Mucosa of stomach (tissue), 1 donor: ENCODE measurements around the gene NR2E1.

Source experiments
- H3K27me3 ChIP-seq: one replicate; pipeline ENCODE4 v1.7.0; 2013; ENCODE audit warnings: mild to moderate bottlenecking, low read length; ENCODE audit not compliant: control insufficient read depth, insufficient read depth
- H3K36me3 ChIP-seq: one replicate; pipeline ENCODE4 v1.7.0; 2013; ENCODE audit warnings: low read length; ENCODE audit not compliant: control insufficient read depth, insufficient read depth
- H3K4me1 ChIP-seq: one replicate; pipeline ENCODE4 v1.7.0; 2013; ENCODE audit warnings: mild to moderate bottlenecking, low read length; ENCODE audit not compliant: control insufficient read depth, insufficient read depth
- H3K4me3 ChIP-seq: one replicate; pipeline ENCODE4 v1.7.0; 2013; ENCODE audit warnings: low read length
- H3K9ac ChIP-seq: one replicate; pipeline ENCODE4 v1.7.0; 2013; ENCODE audit warnings: mild to moderate bottlenecking, low read length, moderate library complexity
- H3K9me3 ChIP-seq: one replicate; pipeline ENCODE4 v1.7.0; 2013; ENCODE audit warnings: mild to moderate bottlenecking, low read length, moderate library complexity; ENCODE audit not compliant: control insufficient read depth
- donor health status: Pancreatic carcinoma.

Gene NR2E1

DNA sequence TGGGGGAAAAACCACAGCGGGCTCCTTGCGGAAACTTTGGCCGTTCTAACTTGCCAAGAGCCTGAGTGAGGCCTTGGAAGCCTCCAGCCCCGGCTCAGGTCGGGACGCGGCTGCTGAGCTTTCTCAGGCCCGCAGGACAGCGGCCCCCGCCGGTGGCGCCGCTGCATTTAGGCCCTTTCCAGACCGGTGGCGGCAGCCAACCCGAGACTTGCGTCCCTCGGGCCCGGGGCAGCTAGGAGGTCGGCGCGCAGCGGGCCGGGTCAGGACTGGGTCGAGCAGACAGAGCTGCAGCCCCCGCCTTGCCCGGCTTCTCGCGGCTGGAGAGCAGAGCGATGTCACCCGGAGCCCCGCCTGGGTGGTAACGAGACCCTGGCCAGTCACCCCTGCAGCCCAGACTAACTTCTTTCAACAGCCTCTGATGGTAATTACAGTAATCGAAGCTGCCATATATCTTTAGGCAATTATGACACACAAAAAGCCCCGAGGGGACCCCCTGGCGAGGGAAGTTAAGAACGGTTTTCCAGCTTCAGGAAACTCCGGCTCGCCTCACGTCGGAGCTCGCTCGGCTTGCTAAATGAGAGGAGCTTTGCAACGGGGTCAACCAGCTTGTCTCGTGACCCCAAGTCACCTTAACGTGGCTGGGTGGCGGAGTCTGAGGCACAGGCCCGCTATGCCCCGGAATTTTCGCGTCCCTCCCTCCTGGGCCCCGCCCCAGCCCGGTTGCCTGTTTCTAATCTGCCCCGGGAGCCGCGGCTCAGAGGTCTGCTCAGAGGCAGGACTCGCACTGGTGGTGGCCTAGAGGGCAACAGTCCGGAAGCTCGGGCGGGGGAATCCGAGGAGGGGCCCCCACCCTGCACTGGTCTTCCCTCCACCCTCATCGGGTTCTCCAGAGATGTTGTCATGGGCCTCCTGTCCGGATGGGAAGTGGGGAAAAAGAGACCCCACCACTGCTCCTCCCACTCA is 3.0 kb downstream of the NR2E1 start:
- Histone ChIP-seq H3K4me3 (peak overlapping the region; percentile 4), H3K9ac (no peak overlapping the region), H3K9me3 (no peaks in the 10 kb centered on the region), H3K36me3 (no peaks in the 10 kb centered on the region), H3K27me3 (peaks cover 97% of the 10 kb centered on the region), H3K4me1 (peaks cover 38% of the 10 kb centered on the region)

- no peaks in the 10 kb centered on the region for H3K36me3 ChIP-seq
- H3K27me3 ChIP-seq = peaks cover 97% of the 10 kb centered on the region
- H3K4me1 ChIP-seq = peaks cover 37% of the 10 kb centered on the region
- H3K9me3 ChIP-seq = no peaks in the 10 kb centered on the region
- no peak overlapping the region for H3K9ac ChIP-seq
- peak overlapping the region; percentile 4 for H3K4me3 ChIP-seq
Measured at GRCh38 chr6:108169464-108170331, 3.9 kb downstream of the NR2E1 start.

DNA sequence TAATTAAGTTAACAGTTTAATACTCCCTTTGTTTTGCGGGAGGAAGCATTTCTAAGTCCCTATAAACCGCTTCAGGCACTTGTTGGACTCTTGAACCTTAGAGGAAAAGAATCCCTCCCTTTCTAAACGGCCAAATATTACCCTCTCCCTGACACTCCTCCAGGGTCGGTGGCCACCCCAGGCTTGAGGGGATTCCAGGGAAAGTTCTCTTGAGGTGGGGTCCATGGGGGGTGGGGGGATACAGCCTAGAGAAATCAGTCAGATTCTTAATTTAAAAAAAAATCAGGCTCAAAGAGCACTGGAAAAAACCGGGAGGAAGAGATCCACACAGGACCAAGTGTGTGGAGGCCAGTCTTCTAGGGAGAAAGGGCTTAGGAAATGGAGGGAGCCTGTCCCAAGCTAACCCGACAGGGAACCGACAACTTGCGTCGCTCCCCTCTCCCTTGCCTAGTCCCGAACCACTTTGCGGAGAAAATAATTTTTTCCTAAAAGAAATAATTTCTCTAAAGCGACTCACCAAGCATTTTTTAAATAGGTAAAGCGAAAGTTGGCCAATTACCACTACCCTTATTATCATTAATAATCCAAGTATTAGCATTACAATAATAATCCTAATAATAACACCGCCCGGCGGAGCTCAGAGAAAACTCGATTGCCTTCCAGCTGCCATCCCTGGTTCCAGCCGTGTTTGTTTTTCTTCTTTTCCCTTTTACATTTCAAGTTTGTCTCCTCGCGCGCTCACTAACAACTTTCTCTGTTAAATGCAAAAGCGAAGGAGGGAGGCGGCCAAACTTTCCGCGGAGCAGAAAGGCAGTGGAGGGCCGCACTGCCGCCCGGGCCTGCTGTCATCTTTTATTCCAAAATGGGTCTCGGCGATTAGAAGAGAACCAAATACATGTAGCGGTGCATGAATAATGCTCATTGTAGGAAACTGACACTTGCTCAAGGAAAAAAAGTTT is 4.8 kb downstream of the NR2E1 start:
- Histone ChIP-seq H3K27me3 (peaks cover 97% of the 10 kb centered on the region), H3K4me3 (no peak overlapping the region), H3K36me3 (no peaks in the 10 kb centered on the region), H3K9me3 (no peaks in the 10 kb centered on the region), H3K9ac (no peak overlapping the region), H3K4me1 (peaks cover 33% of the 10 kb centered on the region)

GRCh38 chr6:108171291-108171917 is 5.6 kb downstream of the NR2E1 start:
- Histone ChIP-seq H3K4me3 (no peak overlapping the region), H3K9me3 (no peaks in the 10 kb centered on the region), H3K9ac (no peak overlapping the region), H3K36me3 (no peaks in the 10 kb centered on the region), H3K4me1 (peaks cover 34% of the 10 kb centered on the region), H3K27me3 (peaks cover 97% of the 10 kb centered on the region)

DNA sequence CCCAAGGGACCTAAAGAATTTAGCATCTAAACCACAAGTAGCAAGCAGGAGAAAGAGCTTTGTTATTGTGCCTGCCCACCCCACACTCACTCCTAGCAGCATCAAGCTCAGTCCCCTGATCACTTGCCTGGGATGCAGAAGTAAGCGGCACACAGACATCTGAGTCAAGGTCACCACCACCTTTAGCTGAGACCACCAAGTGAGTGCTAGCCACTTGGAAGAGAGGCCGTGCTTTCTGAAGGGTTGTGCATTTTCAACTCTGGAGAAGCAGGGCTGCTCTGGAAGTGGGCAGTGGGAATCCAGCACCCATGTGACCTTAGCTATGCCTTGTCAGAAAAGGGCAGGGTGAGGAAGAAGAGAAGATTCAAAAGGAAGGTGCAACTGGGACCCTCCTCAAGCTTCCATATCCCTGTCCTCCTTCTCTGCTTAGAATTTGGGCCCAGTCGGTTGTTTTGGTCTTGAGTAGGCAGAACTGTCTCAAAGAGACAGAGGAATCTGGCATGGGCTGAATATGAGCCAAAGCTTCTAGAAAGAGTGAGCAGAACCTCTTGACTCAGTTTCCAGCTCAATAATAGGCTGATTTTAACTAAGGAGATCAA is 6.2 kb downstream of the NR2E1 start:
- Histone ChIP-seq H3K9ac (no peak overlapping the region), H3K9me3 (no peaks in the 10 kb centered on the region), H3K4me3 (no peak overlapping the region), H3K36me3 (no peaks in the 10 kb centered on the region), H3K4me1 (peaks cover 34% of the 10 kb centered on the region), H3K27me3 (peaks cover 97% of the 10 kb centered on the region)

GRCh38 chr6:108174371-108175175 is 8.8 kb downstream of the NR2E1 start:
- peaks cover 84% of the 10 kb centered on the region for H3K27me3 ChIP-seq
- H3K36me3 ChIP-seq = no peaks in the 10 kb centered on the region
- H3K4me3 ChIP-seq = no peak overlapping the region
- no peak overlapping the region for H3K9ac ChIP-seq
- peaks cover 13% of the 10 kb centered on the region for H3K4me1 ChIP-seq
- no peaks in the 10 kb centered on the region for H3K9me3 ChIP-seq

DNA sequence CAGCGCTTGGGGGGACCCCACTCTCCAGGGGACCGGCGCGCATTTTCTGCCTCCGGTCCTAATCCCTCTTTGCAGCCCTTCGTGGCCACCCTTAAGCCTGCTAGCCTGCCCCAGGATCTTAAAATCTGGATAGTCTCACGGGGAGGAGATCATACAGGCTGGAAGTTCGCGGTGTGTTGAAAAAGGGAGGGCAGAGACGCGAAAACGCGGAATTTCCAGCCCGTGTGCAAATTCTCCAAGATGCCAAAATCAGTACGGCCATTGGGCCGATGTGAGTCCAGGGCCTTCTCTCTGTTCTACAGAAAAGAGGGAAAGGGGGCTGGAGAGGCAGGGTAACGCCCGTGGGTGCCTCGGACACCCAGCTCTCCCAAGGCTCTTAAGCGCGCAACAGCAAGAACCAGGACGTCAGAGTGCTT is 9.4 kb downstream of the NR2E1 start:
- Histone ChIP-seq H3K27me3 (peaks cover 81% of the 10 kb centered on the region), H3K9ac (no peak overlapping the region), H3K36me3 (no peaks in the 10 kb centered on the region), H3K4me1 (peaks cover 12% of the 10 kb centered on the region), H3K4me3 (no peak overlapping the region), H3K9me3 (no peaks in the 10 kb centered on the region)

- Histone ChIP-seq H3K9ac (no peak overlapping the region), H3K4me1 (peaks cover 12% of the 10 kb centered on the region), H3K4me3 (peak overlapping the region; percentile 14), H3K27me3 (peaks cover 80% of the 10 kb centered on the region), H3K36me3 (no peaks in the 10 kb centered on the region), H3K9me3 (no peaks in the 10 kb centered on the region)
Measured at GRCh38 chr6:108175592-108176279, 9.9 kb downstream of the NR2E1 start.

- Histone ChIP-seq H3K9ac (no peak overlapping the region), H3K4me3 (peak overlapping the region; percentile 14), H3K27me3 (peaks cover 73% of the 10 kb centered on the region), H3K36me3 (no peaks in the 10 kb centered on the region), H3K9me3 (no peaks in the 10 kb centered on the region), H3K4me1 (peaks cover 12% of the 10 kb centered on the region)
Measured at GRCh38 chr6:108176281-108177089, 10.7 kb downstream of the NR2E1 start.
